ENCODE data around the gene RAB40B. TPM values are rescaled to one million over a fixed set of nuclear protein-coding genes. Genes with fewer than 3 reads are reported as not detected.

The RAB40B gene
- total RNA-seq, 1 experiment from 2014 or later, result 22.1 TPM

GRCh38 chr17:82609655-82610054 lies 88.8 kb downstream of the RAB40B start:
- RAD21 ChIA-PET (ENCODE audit: low non-redundant PET in 1 of 2, low total read pairs in 2 of 2, uncharacterized antibody in 2 of 2, unreplicated experiment in 2 of 2), result no interaction called here

More at GRCh38 chr17:82609655-82610054, 88.8 kb downstream of the RAB40B start:
- BruUV-seq (replicated peaks), result no TSS peak
- no peak for ATAC-seq
- H3K9me3 ChIP-seq (ENCODE audit: control insufficient read depth in 1 of 2, insufficient read depth in 1 of 2, low read depth in 1 of 2, low read length in 2 of 2), result no peaks in the 10 kb centered on the region
- H3K4me3 ChIP-seq (replicated peaks in 1 of 2; ENCODE audit: low read depth in 1 of 2, low read length in 2 of 2), result no peak overlapping the region
- no peak overlapping the region for H3K9ac ChIP-seq (ENCODE audit: low read length)
- no peaks in the 10 kb centered on the region for H3K9me2 ChIP-seq (ENCODE audit: insufficient read depth)
- POLR2A ChIA-PET, result no interaction called here
- intact Hi-C loops (cut with micrococcal nuclease), result no loop called here
- H3K79me2 ChIP-seq (ENCODE audit: insufficient read depth, low read length), result no peaks in the 10 kb centered on the region; the same call in 1 of the 2 replicates
- no peak overlapping the region for H3K27ac ChIP-seq (ENCODE audit: low read depth, low read length)
- CTCF ChIA-PET, result no interaction called here
- H3K4me1 ChIP-seq (ENCODE audit: control insufficient read depth in 1 of 2, insufficient read depth in 2 of 2, low read length in 2 of 2), result no peaks in the 10 kb centered on the region
- no peak for DNase-seq (ENCODE audit: low read depth, low spot score)
- H3K27me3 ChIP-seq (ENCODE audit: insufficient read depth, low read length), result no peaks in the 10 kb centered on the region
- peaks cover 22 to 29% of the 10 kb centered on the region in 2 experiments for H3K36me3 ChIP-seq (ENCODE audit: control insufficient read depth in 1 of 2, insufficient read depth in 2 of 2, low read length in 2 of 2)
- no peak overlapping the region for H2AFZ ChIP-seq (ENCODE audit: low read depth, low read length, poor library complexity, severe bottlenecking)
- no peak for TF ChIP-seq ELF1 (IDR thresholded peaks at IDR 0.05; ENCODE audit: borderline replicate concordance, low read depth)
- TF ChIP-seq SRF (IDR thresholded peaks at IDR 0.05; ENCODE audit: low read depth), result no peak
- TF ChIP-seq, protein P1, sequence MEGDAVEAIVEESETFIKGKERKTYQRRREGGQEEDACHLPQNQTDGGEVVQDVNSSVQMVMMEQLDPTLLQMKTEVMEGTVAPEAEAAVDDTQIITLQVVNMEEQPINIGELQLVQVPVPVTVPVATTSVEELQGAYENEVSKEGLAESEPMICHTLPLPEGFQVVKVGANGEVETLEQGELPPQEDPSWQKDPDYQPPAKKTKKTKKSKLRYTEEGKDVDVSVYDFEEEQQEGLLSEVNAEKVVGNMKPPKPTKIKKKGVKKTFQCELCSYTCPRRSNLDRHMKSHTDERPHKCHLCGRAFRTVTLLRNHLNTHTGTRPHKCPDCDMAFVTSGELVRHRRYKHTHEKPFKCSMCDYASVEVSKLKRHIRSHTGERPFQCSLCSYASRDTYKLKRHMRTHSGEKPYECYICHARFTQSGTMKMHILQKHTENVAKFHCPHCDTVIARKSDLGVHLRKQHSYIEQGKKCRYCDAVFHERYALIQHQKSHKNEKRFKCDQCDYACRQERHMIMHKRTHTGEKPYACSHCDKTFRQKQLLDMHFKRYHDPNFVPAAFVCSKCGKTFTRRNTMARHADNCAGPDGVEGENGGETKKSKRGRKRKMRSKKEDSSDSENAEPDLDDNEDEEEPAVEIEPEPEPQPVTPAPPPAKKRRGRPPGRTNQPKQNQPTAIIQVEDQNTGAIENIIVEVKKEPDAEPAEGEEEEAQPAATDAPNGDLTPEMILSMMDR (IDR thresholded peaks at IDR 0.05 in 2 of 3, conservative IDR thresholded peaks at IDR 0.05 in 1 of 3; ENCODE audit: borderline replicate concordance in 1 of 3, insufficient read depth in 1 of 3, low read depth in 2 of 3, low read length in 2 of 3), result no peak
- TF ChIP-seq, protein P2, sequence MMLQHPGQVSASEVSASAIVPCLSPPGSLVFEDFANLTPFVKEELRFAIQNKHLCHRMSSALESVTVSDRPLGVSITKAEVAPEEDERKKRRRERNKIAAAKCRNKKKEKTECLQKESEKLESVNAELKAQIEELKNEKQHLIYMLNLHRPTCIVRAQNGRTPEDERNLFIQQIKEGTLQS (IDR thresholded peaks at IDR 0.05), result no peak
- no peak for TF ChIP-seq CEBPB (IDR thresholded peaks at IDR 0.05; ENCODE audit: low read depth)
- TF ChIP-seq FOSL1 (IDR thresholded peaks at IDR 0.05; ENCODE audit: low read depth), result no peak
- TF ChIP-seq POLR2AphosphoS5 (IDR thresholded peaks at IDR 0.05; ENCODE audit: low read depth, low read length), result no peak
- no peak for TF ChIP-seq JUND (IDR thresholded peaks at IDR 0.05)
- TF ChIP-seq ZNF274 (IDR thresholded peaks at IDR 0.05; ENCODE audit: low read depth, low read length), result no peak
- no peak for TF ChIP-seq EZH2phosphoT487 (IDR thresholded peaks at IDR 0.05; ENCODE audit: borderline replicate concordance)
- no peak for TF ChIP-seq RAD21 (IDR thresholded peaks at IDR 0.05; ENCODE audit: low read depth)
- no peak for TF ChIP-seq YY1 (IDR thresholded peaks at IDR 0.05; ENCODE audit: extremely low read depth, insufficient replicate concordance, low read depth, low read length)
- no peak for TF ChIP-seq TCF7L2 (IDR thresholded peaks at IDR 0.05; ENCODE audit: borderline replicate concordance, extremely low read depth, insufficient read depth, insufficient read length)
- TF ChIP-seq SIN3A (IDR thresholded peaks at IDR 0.05; ENCODE audit: low read depth), result no peak
- TF ChIP-seq CBX3 (IDR thresholded peaks at IDR 0.05; ENCODE audit: low read depth), result no peak
- TF ChIP-seq EGR1 (IDR thresholded peaks at IDR 0.05; ENCODE audit: low read depth), result no peak
- TF ChIP-seq, protein P3, sequence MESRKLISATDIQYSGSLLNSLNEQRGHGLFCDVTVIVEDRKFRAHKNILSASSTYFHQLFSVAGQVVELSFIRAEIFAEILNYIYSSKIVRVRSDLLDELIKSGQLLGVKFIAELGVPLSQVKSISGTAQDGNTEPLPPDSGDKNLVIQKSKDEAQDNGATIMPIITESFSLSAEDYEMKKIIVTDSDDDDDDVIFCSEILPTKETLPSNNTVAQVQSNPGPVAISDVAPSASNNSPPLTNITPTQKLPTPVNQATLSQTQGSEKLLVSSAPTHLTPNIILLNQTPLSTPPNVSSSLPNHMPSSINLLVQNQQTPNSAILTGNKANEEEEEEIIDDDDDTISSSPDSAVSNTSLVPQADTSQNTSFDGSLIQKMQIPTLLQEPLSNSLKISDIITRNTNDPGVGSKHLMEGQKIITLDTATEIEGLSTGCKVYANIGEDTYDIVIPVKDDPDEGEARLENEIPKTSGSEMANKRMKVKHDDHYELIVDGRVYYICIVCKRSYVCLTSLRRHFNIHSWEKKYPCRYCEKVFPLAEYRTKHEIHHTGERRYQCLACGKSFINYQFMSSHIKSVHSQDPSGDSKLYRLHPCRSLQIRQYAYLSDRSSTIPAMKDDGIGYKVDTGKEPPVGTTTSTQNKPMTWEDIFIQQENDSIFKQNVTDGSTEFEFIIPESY (IDR thresholded peaks at IDR 0.05; ENCODE audit: extremely low read depth, insufficient replicate concordance, low read length), result no peak
- H4K20me1 ChIP-seq (ENCODE audit: insufficient read depth), result no peaks in the 10 kb centered on the region
- no peak overlapping the region for H3K4me2 ChIP-seq (ENCODE audit: low read length)
